CD8-positive, alpha-beta memory T cell (primary cell): ENCODE measurements around the gene JAKMIP3. TPM values are rescaled to one million over a fixed set of nuclear protein-coding genes. Genes with fewer than 3 reads are reported as not detected.
"Not testable (repeated sequence)": the region's sequence is repeated elsewhere in the genome, so short reads cannot be mapped to it uniquely, and the experiment has no call there.

Experiments
- CTCF ChIA-PET: fragments of 350-600 bp; sonication (Branson Sonifier 250); formaldehyde crosslinking; loops from one replicate; lab custom pipeline; 2021; ENCODE audit warnings: antibody characterized with exemption; lab: Charles Lee
- POLR2A ChIA-PET: fragments of 350-600 bp; sonication (Branson Sonifier 250); formaldehyde crosslinking; loops from one replicate; lab custom pipeline; 2021; ENCODE audit warnings: antibody characterized with exemption; lab: Charles Lee
- DNase-seq, 5 donors: peaks; one replicate each; pipeline versions ENCODE4 v3.0.0 to v3.0.0-alpha.2; 2020 to 2022; ENCODE audit warnings: mixed read lengths in 1 of 5
- H3K27ac ChIP-seq: one replicate; pipeline ENCODE4 v1.7.0; 2013; ENCODE audit warnings: low read depth, mild to moderate bottlenecking, low read length, moderate library complexity
- H3K27me3 ChIP-seq: 2 replicates; pipeline ENCODE4 v1.7.0; 2013; ENCODE audit warnings: low read length, mild to moderate bottlenecking; ENCODE audit not compliant: insufficient read depth, poor library complexity, severe bottlenecking
- H3K36me3 ChIP-seq: 2 replicates; pipeline ENCODE4 v1.7.0; 2013; ENCODE audit warnings: mild to moderate bottlenecking, low read length, moderate library complexity; ENCODE audit not compliant: insufficient read depth
- H3K4me1 ChIP-seq: 2 replicates; pipeline ENCODE4 v1.7.0; 2013; ENCODE audit warnings: mild to moderate bottlenecking, low read length, moderate library complexity; ENCODE audit not compliant: insufficient read depth
- H3K4me3 ChIP-seq: 2 replicates; pipeline ENCODE4 v1.7.0; 2013; ENCODE audit warnings: mild to moderate bottlenecking, low read length
- H3K9me3 ChIP-seq: 2 replicates; pipeline ENCODE4 v1.7.0; 2013; ENCODE audit warnings: mild to moderate bottlenecking, low read length
- H3K27ac Mint-ChIP-seq, 8 donors: one replicate each; pipeline ENCODE4 v1.8.0; 2020 to 2021; ENCODE audit warnings: mixed read lengths in 8 of 8, mild to moderate bottlenecking in 6 of 8, inconsistent platforms in 3 of 8, moderate library complexity in 3 of 8
- H3K27me3 Mint-ChIP-seq, 2 donors: one replicate each; pipeline ENCODE4 v1.8.0; 2020 to 2021; ENCODE audit warnings: mixed read lengths in 2 of 2, mild to moderate bottlenecking in 1 of 2, moderate library complexity in 1 of 2
- H3K36me3 Mint-ChIP-seq, 3 donors: one replicate each; pipeline ENCODE4 v1.8.0; 2020 to 2021; ENCODE audit warnings: mixed read lengths in 3 of 3, inconsistent platforms in 1 of 3, mild to moderate bottlenecking in 1 of 3
- H3K4me1 Mint-ChIP-seq, 3 donors: one replicate each; pipeline ENCODE4 v1.8.0; 2020 to 2021; ENCODE audit warnings: mixed read lengths in 3 of 3, inconsistent platforms in 1 of 3, mild to moderate bottlenecking in 1 of 3
- H3K4me3 Mint-ChIP-seq, 7 donors: one replicate each; pipeline ENCODE4 v1.8.0; 2020 to 2021; ENCODE audit warnings: mixed read lengths in 7 of 7, mild to moderate bottlenecking in 6 of 7, moderate library complexity in 4 of 7, inconsistent platforms in 2 of 7
- H3K9me3 Mint-ChIP-seq, 5 donors: one replicate each; pipeline ENCODE4 v1.8.0; 2020 to 2022; ENCODE audit warnings: mixed read lengths in 5 of 5, mild to moderate bottlenecking in 3 of 5, moderate library complexity in 2 of 5, inconsistent platforms in 1 of 5
- polyA plus RNA-seq: library from polyadenylated mRNA; unstranded; fragments of 300-500 nt; fragmentation: Illumina TruSeq; gene quantifications from one replicate; pipeline ENCODE4 v1.2.3, GENCODE V29; 2021
- total RNA-seq, 2 experiments: library from RNA; stranded (reverse); gene quantifications; one replicate each; pipeline ENCODE4 v1.2.3, GENCODE V29; 2021

The JAKMIP3 gene
- total and polyA plus RNA-seq, 3 experiments from 2014 or later = 0.09 to 0.13 TPM; not detected in 1

DNA sequence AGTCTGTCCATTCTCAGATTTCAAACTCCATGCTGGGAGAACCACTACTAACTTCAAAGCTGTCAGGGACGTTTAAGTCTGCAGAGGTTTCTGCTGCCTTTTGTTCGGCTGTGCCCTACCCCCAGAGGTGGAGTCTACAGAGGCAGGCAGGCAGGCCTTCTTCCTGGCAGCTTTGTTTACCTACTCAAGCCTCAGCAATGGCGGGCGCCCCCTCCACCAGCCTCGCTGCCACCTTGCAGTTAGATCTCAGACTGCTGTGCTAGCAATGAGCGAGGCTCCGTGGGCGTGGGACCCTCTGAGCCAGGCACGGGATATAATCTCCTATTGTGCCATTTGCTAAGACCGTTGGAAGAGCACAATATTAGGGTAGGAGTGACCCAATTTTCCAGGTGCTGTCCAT lies 27.5 kb downstream of the JAKMIP3 start:
- H3K27ac ChIP-seq, H3K36me3 Mint-ChIP-seq, CTCF ChIA-PET, POLR2A ChIA-PET, H3K4me1 ChIP-seq, H3K27ac Mint-ChIP-seq, H3K36me3 ChIP-seq, DNase-seq, H3K4me1 Mint-ChIP-seq, H3K4me3 ChIP-seq, H3K9me3 ChIP-seq, H3K9me3 Mint-ChIP-seq, H3K4me3 Mint-ChIP-seq, H3K27me3 ChIP-seq: not testable (repeated sequence)
- peaks cover 22 to 46% of the 10 kb centered on the region in 2 donors for H3K27me3 Mint-ChIP-seq

DNA sequence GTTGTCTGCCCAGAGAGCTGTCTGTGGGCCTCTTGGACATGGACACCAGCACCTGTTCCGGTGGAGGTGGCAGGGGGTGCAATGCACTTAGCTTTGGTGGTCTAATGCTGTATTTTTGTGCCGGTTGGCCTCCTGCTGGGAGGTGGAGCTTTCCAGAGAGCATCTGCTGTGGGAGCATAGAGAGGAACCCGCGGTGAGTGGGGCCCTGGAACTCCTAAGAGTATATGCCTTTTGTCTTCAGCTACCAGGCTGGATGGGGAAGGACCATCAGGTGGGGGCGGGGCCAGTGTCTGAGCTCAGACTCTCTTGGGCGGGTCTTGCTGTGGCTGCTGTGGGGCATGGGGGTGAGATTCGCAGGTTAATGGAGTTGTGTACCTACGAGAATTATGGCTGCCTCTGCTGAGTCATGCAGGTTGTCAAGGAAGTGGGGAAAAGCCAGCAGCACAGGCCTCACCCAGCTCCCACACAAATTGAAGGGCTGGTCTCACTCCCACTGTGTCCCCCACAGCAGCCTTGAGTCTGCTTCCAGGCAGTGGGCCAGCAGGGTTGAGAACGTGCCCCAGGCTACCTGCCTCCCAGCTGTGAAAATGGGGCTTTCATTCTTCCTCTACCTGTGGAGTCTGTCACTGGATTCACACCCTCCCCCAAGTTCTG lies 29.0 kb downstream of the JAKMIP3 start:
- Mint-ChIP-seq H3K27ac (no peak overlapping the region), H3K36me3 (peaks cover 0 to 3% (median 0%) of the 10 kb centered on the region in 3 donors), H3K4me3 (no peak overlapping the region), H3K27me3 (peaks cover 21 to 49% of the 10 kb centered on the region in 2 donors), H3K9me3 (peaks cover 0 to 8% (median 4%) of the 10 kb centered on the region in 5 donors), H3K4me1 (peaks cover 0 to 3% (median 3%) of the 10 kb centered on the region in 3 donors)
- Histone ChIP-seq H3K9me3 (no peaks in the 10 kb centered on the region), H3K27ac (no peak overlapping the region), H3K4me1 (no peaks in the 10 kb centered on the region), H3K27me3 (peaks cover 4% of the 10 kb centered on the region), H3K36me3 (no peaks in the 10 kb centered on the region), H3K4me3 (no peak overlapping the region)
- POLR2A ChIA-PET = no interaction called here
- CTCF ChIA-PET = no interaction called here
- DNase-seq = no peak

DNA sequence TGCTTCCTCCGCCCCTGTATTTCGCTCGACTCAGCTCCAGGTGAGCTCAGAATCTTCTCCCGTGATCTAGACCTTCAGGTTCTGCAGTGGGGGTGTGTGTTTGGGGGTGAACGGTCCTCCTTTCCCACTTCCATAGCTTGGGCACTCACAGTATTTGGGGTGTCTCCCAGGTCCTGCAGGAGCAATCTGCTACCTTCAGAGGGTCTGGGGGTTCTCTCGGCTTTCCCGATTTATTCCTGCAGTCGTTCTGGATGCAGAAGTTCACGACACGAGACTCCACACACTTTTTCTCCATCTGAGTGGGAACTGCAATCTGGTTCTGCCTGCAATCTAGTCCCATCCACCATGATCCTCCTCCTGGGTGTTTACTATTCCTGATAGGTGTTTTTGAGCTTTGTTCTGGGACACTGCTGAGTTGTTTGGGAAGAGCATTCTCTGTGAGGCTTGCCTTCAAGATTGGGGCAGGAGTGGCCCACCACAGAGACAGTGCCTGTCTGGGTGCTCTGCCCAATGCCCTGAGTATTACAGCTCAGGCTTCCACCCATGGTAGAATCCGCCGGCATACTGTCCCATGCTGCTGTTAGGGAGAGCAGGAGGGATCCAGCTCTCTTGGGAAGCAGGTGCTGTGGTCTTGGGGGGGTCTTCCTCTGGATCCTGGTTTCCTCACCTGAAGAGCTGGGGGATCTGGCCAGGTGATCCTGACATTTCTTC lies 29.8 kb downstream of the JAKMIP3 start:
- Mint-ChIP-seq H3K4me3 (no peak overlapping the region), H3K27me3 (peaks cover 21 to 50% of the 10 kb centered on the region in 2 donors), H3K27ac (no peak overlapping the region), H3K4me1 (peaks cover 0 to 3% (median 3%) of the 10 kb centered on the region in 3 donors), H3K36me3 (peaks cover 0 to 3% (median 0%) of the 10 kb centered on the region in 3 donors), H3K9me3 (peaks cover 0 to 5% (median 2%) of the 10 kb centered on the region in 5 donors)
- Histone ChIP-seq H3K9me3 (no peaks in the 10 kb centered on the region), H3K36me3 (no peaks in the 10 kb centered on the region), H3K27me3 (peaks cover 4% of the 10 kb centered on the region), H3K4me3 (no peak overlapping the region), H3K4me1 (no peaks in the 10 kb centered on the region), H3K27ac (no peak overlapping the region)
- POLR2A ChIA-PET = no interaction called here
- CTCF ChIA-PET = no interaction called here
- DNase-seq = no peak

DNA sequence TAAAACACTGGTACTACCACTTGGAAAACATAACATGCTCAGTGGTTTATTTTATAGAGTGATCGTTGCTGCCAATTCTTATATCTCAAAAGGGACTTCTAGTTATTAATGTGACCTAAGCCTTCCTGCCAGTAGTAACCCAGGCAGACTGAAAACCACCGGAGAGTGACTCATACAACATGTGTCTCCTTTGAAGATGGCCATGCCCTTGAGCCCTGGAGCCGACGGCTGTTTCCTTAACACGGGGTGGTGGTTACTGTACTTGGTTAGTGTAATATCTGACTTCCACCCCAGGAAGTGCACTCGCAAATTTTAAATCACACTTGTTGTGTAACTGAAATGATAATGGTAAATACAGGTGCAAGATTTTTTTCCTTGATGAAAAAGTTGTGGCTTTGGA lies 30.5 kb downstream of the JAKMIP3 start:
- peaks cover 4% of the 10 kb centered on the region for H3K27me3 ChIP-seq
- no peak overlapping the region for H3K4me3 ChIP-seq
- DNase-seq = no peak
- ChIA-PET POLR2A (no interaction called here), CTCF (no interaction called here)
- H3K4me1 ChIP-seq = no peaks in the 10 kb centered on the region
- Mint-ChIP-seq H3K27ac (no peak overlapping the region), H3K27me3 (peaks cover 21 to 49% of the 10 kb centered on the region in 2 donors), H3K4me3 (no peak overlapping the region), H3K9me3 (peaks cover 0 to 4% (median 2%) of the 10 kb centered on the region in 5 donors), H3K4me1 (peaks cover 0 to 3% (median 3%) of the 10 kb centered on the region in 3 donors), H3K36me3 (peaks cover 0 to 3% (median 0%) of the 10 kb centered on the region in 3 donors)
- no peak overlapping the region for H3K27ac ChIP-seq
- no peaks in the 10 kb centered on the region for H3K36me3 ChIP-seq
- H3K9me3 ChIP-seq = no peaks in the 10 kb centered on the region

- Histone ChIP-seq H3K36me3 (no peaks in the 10 kb centered on the region), H3K27ac (no peak overlapping the region), H3K4me3 (no peak overlapping the region), H3K9me3 (no peaks in the 10 kb centered on the region), H3K27me3 (peaks cover 4% of the 10 kb centered on the region), H3K4me1 (no peaks in the 10 kb centered on the region)
- Mint-ChIP-seq H3K4me1 (peaks cover 0 to 3% (median 3%) of the 10 kb centered on the region in 3 donors), H3K36me3 (peaks cover 0 to 3% (median 0%) of the 10 kb centered on the region in 3 donors), H3K27me3 (peaks cover 25 to 54% of the 10 kb centered on the region in 2 donors), H3K9me3 (peaks cover 0 to 4% (median 2%) of the 10 kb centered on the region in 5 donors), H3K27ac (no peak overlapping the region), H3K4me3 (no peak overlapping the region)
- ChIA-PET CTCF (no interaction called here), POLR2A (no interaction called here)
- DNase-seq = no peak
Measured at GRCh38 chr10:132096863-132097478, 31.2 kb downstream of the JAKMIP3 start.

- Mint-ChIP-seq H3K9me3 (peaks cover 0 to 4% (median 2%) of the 10 kb centered on the region in 5 donors), H3K27ac (no peak overlapping the region), H3K36me3 (no peaks in the 10 kb centered on the region), H3K27me3 (peaks cover 20 to 50% of the 10 kb centered on the region in 2 donors), H3K4me3 (no peak overlapping the region), H3K4me1 (peaks cover 0 to 3% (median 3%) of the 10 kb centered on the region in 3 donors)
- no peak for DNase-seq
- ChIA-PET POLR2A (no interaction called here), CTCF (no interaction called here)
- H3K4me1 ChIP-seq = no peaks in the 10 kb centered on the region
- H3K9me3 ChIP-seq = no peaks in the 10 kb centered on the region
- H3K27ac ChIP-seq = no peak overlapping the region
- peaks cover 4% of the 10 kb centered on the region for H3K27me3 ChIP-seq
- no peak overlapping the region for H3K4me3 ChIP-seq
- H3K36me3 ChIP-seq = no peaks in the 10 kb centered on the region
Measured at GRCh38 chr10:132097609-132098377, 32.0 kb downstream of the JAKMIP3 start.

- CTCF ChIA-PET = no interaction called here
- peaks cover 0 to 4% (median 2%) of the 10 kb centered on the region in 5 donors for H3K9me3 Mint-ChIP-seq
- no peaks in the 10 kb centered on the region for H3K36me3 Mint-ChIP-seq
- Histone ChIP-seq H3K9me3 (no peaks in the 10 kb centered on the region), H3K27ac (no peak overlapping the region), H3K36me3 (no peaks in the 10 kb centered on the region), H3K4me1 (no peaks in the 10 kb centered on the region), H3K27me3 (peaks cover 4% of the 10 kb centered on the region), H3K4me3 (no peak overlapping the region)
- no peak overlapping the region for H3K4me3 Mint-ChIP-seq
- DNase-seq = no peak
- POLR2A ChIA-PET = no interaction called here
- H3K27ac Mint-ChIP-seq = no peak overlapping the region
- peaks cover 20 to 45% of the 10 kb centered on the region in 2 donors for H3K27me3 Mint-ChIP-seq
- H3K4me1 Mint-ChIP-seq = peaks cover 0 to 3% (median 3%) of the 10 kb centered on the region in 3 donors
Measured at GRCh38 chr10:132098539-132099388, 33.0 kb downstream of the JAKMIP3 start.
